Loucy (cell line): ENCODE measurements around the gene ZDHHC14.
"Not testable (repeated sequence)": the region's sequence is repeated elsewhere in the genome, so short reads cannot be mapped to it uniquely, and the experiment has no call there.

ENCODE experiments used
- H2AFZ ChIP-seq: fragments of 200-600 bp; sonication (generic); 2 replicates; pipeline ENCODE4 v1.6.0; 2016; ENCODE audit warnings: antibody characterized with exemption, mild to moderate bottlenecking, low read length, moderate library complexity
- H3F3A ChIP-seq: fragments of 200-600 bp; 2 replicates; pipeline ENCODE4 v1.6.0; 2016; ENCODE audit warnings: antibody characterized with exemption, low read depth, mild to moderate bottlenecking
- H3K27me3 ChIP-seq: fragments of 200-600 bp; sonication (generic); 2 replicates; pipeline ENCODE4 v1.6.1; 2014; ENCODE audit warnings: low read length, mild to moderate bottlenecking; ENCODE audit not compliant: insufficient read depth, poor library complexity, severe bottlenecking
- H3K36me3 ChIP-seq: fragments of 200-600 bp; sonication (generic); 2 replicates; pipeline ENCODE4 v1.6.1; 2016; ENCODE audit warnings: low read length; ENCODE audit not compliant: insufficient read depth
- H3K4me1 ChIP-seq: fragments of 200-600 bp; sonication (generic); 2 replicates; pipeline ENCODE4 v1.5.1; 2014; ENCODE audit warnings: low read length, mild to moderate bottlenecking; ENCODE audit not compliant: insufficient read depth, poor library complexity, severe bottlenecking
- H3K4me2 ChIP-seq: fragments of 200-600 bp; sonication (generic); 2 replicates; pipeline ENCODE4 v1.6.0; 2014; ENCODE audit warnings: antibody characterized with exemption, low read length, low read depth, mild to moderate bottlenecking; ENCODE audit not compliant: poor library complexity, severe bottlenecking
- H3K4me3 ChIP-seq: fragments of 200-600 bp; sonication (generic); 2 replicates; pipeline ENCODE4 v1.5.1; 2014; ENCODE audit warnings: low read length, mild to moderate bottlenecking, mixed read lengths; ENCODE audit not compliant: poor library complexity, severe bottlenecking
- H3K79me2 ChIP-seq: fragments of 200-600 bp; sonication (generic); 2 replicates; pipeline ENCODE4 v1.6.1; 2014; ENCODE audit warnings: low read length; ENCODE audit not compliant: insufficient read depth
- H3K9ac ChIP-seq: fragments of 200-600 bp; sonication (generic); 2 replicates; pipeline ENCODE4 v1.6.0; 2014; ENCODE audit warnings: mild to moderate bottlenecking, low read depth, low read length, moderate library complexity; ENCODE audit not compliant: poor library complexity, severe bottlenecking
- H3K9me2 ChIP-seq: fragments of 200-600 bp; sonication (generic); replicated peaks from 2 replicates; pipeline ENCODE4 v1.6.1; 2016; ENCODE audit warnings: low read depth, low read length, mixed read lengths
- H3K9me3 ChIP-seq: fragments of 200-600 bp; sonication (generic); 2 replicates; pipeline ENCODE4 v1.6.1; 2014; ENCODE audit warnings: mild to moderate bottlenecking, antibody characterized with exemption, low read length, low read depth; ENCODE audit not compliant: insufficient read depth
- H4K20me1 ChIP-seq: fragments of 200-600 bp; sonication (generic); 2 replicates; pipeline ENCODE4 v1.6.0; 2014; ENCODE audit warnings: antibody characterized with exemption, low read length, mild to moderate bottlenecking; ENCODE audit not compliant: insufficient read depth, poor library complexity, severe bottlenecking
- CTCF ChIP-seq: fragments of 200-600 bp; sonication (generic); conservative IDR thresholded peaks from 2 replicates; pipeline ENCODE4 v1.5.1; 2014; ENCODE audit warnings: mild to moderate bottlenecking, antibody characterized with exemption, low read length
- EZH2phosphoT487 ChIP-seq: fragments of 200-600 bp; IDR thresholded peaks from 2 replicates; pipeline ENCODE4 v1.6.1; 2018; ENCODE audit warnings: antibody characterized with exemption, mild to moderate bottlenecking, moderate library complexity, borderline replicate concordance

ZDHHC14 gene

GRCh38 chr6:157717340-157717748, 336.4 kb downstream of the ZDHHC14 start:
- Histone ChIP-seq H3K79me2 (no peaks in the 10 kb centered on the region), H2AFZ (no peak overlapping the region), H3K27me3 (no peaks in the 10 kb centered on the region), H3K9ac (no peak overlapping the region), H3K4me3 (no peak overlapping the region), H3K4me2 (no peak overlapping the region), H3K4me1 (no peaks in the 10 kb centered on the region), H3K9me2 (no peaks in the 10 kb centered on the region), H4K20me1 (no peaks in the 10 kb centered on the region), H3K9me3 (no peaks in the 10 kb centered on the region), H3K36me3 (no peaks in the 10 kb centered on the region), H3F3A (no peaks in the 10 kb centered on the region)
- TF ChIP-seq EZH2phosphoT487: no peak
- TF ChIP-seq CTCF: no peak

- Histone ChIP-seq H3K4me3 (no peak overlapping the region), H3K9me3 (no peaks in the 10 kb centered on the region), H3K4me2 (no peak overlapping the region), H3K9ac (no peak overlapping the region), H2AFZ (no peak overlapping the region), H3K4me1 (no peaks in the 10 kb centered on the region), H3K79me2 (no peaks in the 10 kb centered on the region), H3K27me3 (no peaks in the 10 kb centered on the region), H3F3A (no peaks in the 10 kb centered on the region), H3K36me3 (no peaks in the 10 kb centered on the region), H4K20me1 (no peaks in the 10 kb centered on the region), H3K9me2 (no peaks in the 10 kb centered on the region)
- TF ChIP-seq CTCF: no peak
- no peak for TF ChIP-seq EZH2phosphoT487
Observed at GRCh38 chr6:157718503-157719187, 337.7 kb downstream of the ZDHHC14 start.

- H3K4me2 ChIP-seq, H3K9me2 ChIP-seq, H2AFZ ChIP-seq, H3K79me2 ChIP-seq, H3K4me1 ChIP-seq, H4K20me1 ChIP-seq, H3K9ac ChIP-seq, H3K27me3 ChIP-seq, H3K9me3 ChIP-seq, H3F3A ChIP-seq, H3K4me3 ChIP-seq, H3K36me3 ChIP-seq: not testable (repeated sequence)
Observed at GRCh38 chr6:157720964-157721363, 340.0 kb downstream of the ZDHHC14 start.

- H3K4me1 ChIP-seq: no peaks in the 10 kb centered on the region
- H2AFZ ChIP-seq: no peak overlapping the region
- H3K9me2 ChIP-seq: no peaks in the 10 kb centered on the region
- no peaks in the 10 kb centered on the region for H3K36me3 ChIP-seq
- no peaks in the 10 kb centered on the region; the same call in 1 of the 2 replicates for H3K9me3 ChIP-seq
- no peak overlapping the region for H3K9ac ChIP-seq
- no peaks in the 10 kb centered on the region for H4K20me1 ChIP-seq
- no peak for TF ChIP-seq CTCF
- TF ChIP-seq EZH2phosphoT487: no peak
- H3K4me2 ChIP-seq: no peak overlapping the region
- H3K27me3 ChIP-seq: no peaks in the 10 kb centered on the region
- no peaks in the 10 kb centered on the region for H3F3A ChIP-seq
- no peak overlapping the region for H3K4me3 ChIP-seq
- no peaks in the 10 kb centered on the region for H3K79me2 ChIP-seq
Observed at GRCh38 chr6:157721426-157721825, 340.4 kb downstream of the ZDHHC14 start.
